ENCODE results near the gene SERPINB5.

DNA sequence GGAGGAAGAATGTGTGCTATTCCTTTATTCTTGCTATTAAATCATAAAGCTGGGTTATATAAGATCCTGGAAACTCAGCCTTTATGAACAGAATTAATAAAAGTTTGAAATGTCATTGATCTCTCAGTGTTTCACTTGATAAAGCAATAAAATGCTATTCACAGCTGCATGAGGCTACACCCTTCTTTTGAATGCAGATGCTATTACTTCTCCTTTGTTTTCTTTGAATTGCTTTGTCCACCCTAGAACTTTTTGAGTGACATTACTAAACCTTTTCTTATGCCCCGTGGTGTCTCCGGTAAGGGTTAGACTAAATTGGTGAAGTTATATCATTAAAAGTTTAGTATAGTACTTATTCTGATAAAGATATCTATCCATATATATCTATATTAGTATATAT lies 18.9 kb downstream of the SERPINB5 start:
- TF ChIP-seq, protein P1, sequence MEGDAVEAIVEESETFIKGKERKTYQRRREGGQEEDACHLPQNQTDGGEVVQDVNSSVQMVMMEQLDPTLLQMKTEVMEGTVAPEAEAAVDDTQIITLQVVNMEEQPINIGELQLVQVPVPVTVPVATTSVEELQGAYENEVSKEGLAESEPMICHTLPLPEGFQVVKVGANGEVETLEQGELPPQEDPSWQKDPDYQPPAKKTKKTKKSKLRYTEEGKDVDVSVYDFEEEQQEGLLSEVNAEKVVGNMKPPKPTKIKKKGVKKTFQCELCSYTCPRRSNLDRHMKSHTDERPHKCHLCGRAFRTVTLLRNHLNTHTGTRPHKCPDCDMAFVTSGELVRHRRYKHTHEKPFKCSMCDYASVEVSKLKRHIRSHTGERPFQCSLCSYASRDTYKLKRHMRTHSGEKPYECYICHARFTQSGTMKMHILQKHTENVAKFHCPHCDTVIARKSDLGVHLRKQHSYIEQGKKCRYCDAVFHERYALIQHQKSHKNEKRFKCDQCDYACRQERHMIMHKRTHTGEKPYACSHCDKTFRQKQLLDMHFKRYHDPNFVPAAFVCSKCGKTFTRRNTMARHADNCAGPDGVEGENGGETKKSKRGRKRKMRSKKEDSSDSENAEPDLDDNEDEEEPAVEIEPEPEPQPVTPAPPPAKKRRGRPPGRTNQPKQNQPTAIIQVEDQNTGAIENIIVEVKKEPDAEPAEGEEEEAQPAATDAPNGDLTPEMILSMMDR (IDR thresholded peaks at IDR 0.05; ENCODE audit: low read depth, low read length) = no peak
- TF ChIP-seq POLR2A (IDR thresholded peaks at IDR 0.05; ENCODE audit: extremely low read depth, insufficient read length) = no peak
